ENCODE results near the gene ACADS. TPM values are rescaled to one million over a fixed set of nuclear protein-coding genes. Genes with fewer than 3 reads are reported as not detected.
A peak's percentile ranks its signal among the peaks of the same experiment; 100 is the strongest.

The ACADS gene
- total and polyA plus RNA-seq, 9 of the 15 experiments (the other 6 are each of a cell fraction or from before 2014, with no cell fraction given) = 0.06 to 20.3 (median 8.8) TPM

GRCh38 chr12:120750806-120751205 lies 25.2 kb downstream of the ACADS start:
- Histone ChIP-seq H3K36me3 (ENCODE audit: control insufficient read depth, insufficient read depth, low read length) (no peaks in the 10 kb centered on the region), H3K4me1 (replicated peaks in 1 of 2; ENCODE audit: control insufficient read depth in 2 of 2, insufficient read depth in 2 of 2, low read length in 2 of 2) (peaks cover 3 to 5% of the 10 kb centered on the region in 2 experiments; a peak in 2 of 5 replicates), H3K4me2 (ENCODE audit: insufficient read depth, low read length) (no peak overlapping the region), H3K9me1 (ENCODE audit: control insufficient read depth, insufficient read depth, low read length) (no peaks in the 10 kb centered on the region), H2AFZ (ENCODE audit: low read depth, low read length) (no peak overlapping the region), H3K27me3 (ENCODE audit: control insufficient read depth in 2 of 2, insufficient read depth in 2 of 2, low read length in 2 of 2) (no peaks in the 10 kb centered on the region), H3K27ac (ENCODE audit: extremely low read depth, low read depth, low read length) (no peak overlapping the region), H3K79me2 (ENCODE audit: control insufficient read depth, insufficient read depth, low read length) (no peaks in the 10 kb centered on the region), H3K9ac (ENCODE audit: insufficient read depth in 1 of 2, low read depth in 2 of 2, low read length in 2 of 2) (no peak overlapping the region), H3K4me3 (no peak overlapping the region), H4K20me1 (replicated peaks; ENCODE audit: control insufficient read depth, insufficient read depth, low read length) (no peaks in the 10 kb centered on the region), H3K9me3 (replicated peaks; ENCODE audit: control insufficient read depth, insufficient read depth, low read depth, low read length) (no peaks in the 10 kb centered on the region)
- WGBS (ENCODE audit: insufficient coverage, low coverage, missing lambda C conversion rate) = 62% methylated on average over 5 of the region's 5 CpGs
- ChIA-PET POLR2A (interaction anchor here (0.7 to 0.9 kb wide), 5 partner anchors 10 to 267 kb away, joined by 3 to 4 read pairs (median 3); no protein-coding TSS in a partner anchor), CTCF (ENCODE audit: low intra/inter-chr PET ratio) (interaction anchor here (0.6 kb wide), 1 partner anchor 104 kb away, joined by 6 read pairs; no protein-coding TSS in a partner anchor)
- in situ Hi-C loops (cut with MboI) = no loop called here
- ATAC-seq (no peak), DNase-seq (ENCODE audit: extremely low read depth in 1 of 4, low spot score in 3 of 4) (peak in 1 of 4 experiments; percentile 17), FAIRE-seq (no peak)
- BruUV-seq (replicated peaks) = no TSS peak
- intact Hi-C loops (cut with micrococcal nuclease) = loop anchor here (2.0 kb wide), 1 partner anchor 220 kb away; no protein-coding TSS in a partner anchor
- TF ChIP-seq THRA (IDR thresholded peaks at IDR 0.05) (no peak), RBM25 (IDR thresholded peaks at IDR 0.05; ENCODE audit: low read depth, low read length, severe bottlenecking) (peak; percentile 17), TCF7 (IDR thresholded peaks at IDR 0.05; ENCODE audit: borderline replicate concordance) (no peak), NR4A1 (CRISPR knock-in tag; IDR thresholded peaks at IDR 0.05) (no peak), NR4A1 (tag; IDR thresholded peaks at IDR 0.05) (no peak), E2F3 (CRISPR knock-in tag; IDR thresholded peaks at IDR 0.05) (no peak), U2AF1 (optimal IDR thresholded peaks at IDR 0.05; ENCODE audit: low read depth, low read length) (no peak), ZNF766 (CRISPR knock-in tag; conservative IDR thresholded peaks at IDR 0.05) (no peak), HDAC8 (tag; IDR thresholded peaks at IDR 0.05) (no peak), MCM2 (IDR thresholded peaks at IDR 0.05; ENCODE audit: low read depth) (no peak), KAT2B (IDR thresholded peaks at IDR 0.05; ENCODE audit: low read depth, low read length) (no peak), ZNF24 (IDR thresholded peaks at IDR 0.05) (no peak), BCOR (IDR thresholded peaks at IDR 0.05) (peak; percentile 41; the same call in 1 of the 2 replicates), TAF9B (IDR thresholded peaks at IDR 0.05; ENCODE audit: partially characterized antibody) (no peak), CHD2 (IDR thresholded peaks at IDR 0.05; ENCODE audit: low read depth, low read length) (no peak), KDM5B (IDR thresholded peaks at IDR 0.05; ENCODE audit: insufficient replicate concordance, low read depth, low read length) (no peak), ZBTB34 (CRISPR knock-in tag; IDR thresholded peaks at IDR 0.05) (no peak), HBP1 (CRISPR knock-in tag; IDR thresholded peaks at IDR 0.05) (no peak), HSF4 (CRISPR knock-in tag; IDR thresholded peaks at IDR 0.05; ENCODE audit: borderline replicate concordance) (no peak), ZNF197 (CRISPR knock-in tag; IDR thresholded peaks at IDR 0.05; ENCODE audit: low read depth) (no peak)

Measured in K562 (cell line).